C1 segment of cervical spinal cord (tissue), 14 donors: ENCODE data around the gene C20orf204.

Experiments
- DNase-seq, 14 donors: peaks; one replicate each; lab custom pipeline; 2025; lab: John Stamatoyannopoulos, UW

Gene C20orf204

GRCh38 chr20:64071341-64072332, 35.7 kb downstream of the C20orf204 start:
- no peak for DNase-seq

- no peak for DNase-seq
These were observed 36.6 kb downstream of the C20orf204 start for GRCh38 chr20:64072498-64073063.

GRCh38 chr20:64073476-64074183, 37.6 kb downstream of the C20orf204 start:
- no peak for DNase-seq

- DNase-seq = no peak
These were observed 38.3 kb downstream of the C20orf204 start for GRCh38 chr20:64074184-64074789.

GRCh38 chr20:64074963-64075362, 39.0 kb downstream of the C20orf204 start:
- DNase-seq = no peak

- no peak for DNase-seq
These were observed 39.6 kb downstream of the C20orf204 start for GRCh38 chr20:64075556-64075955.

- DNase-seq = no peak
These were observed 40.3 kb downstream of the C20orf204 start for GRCh38 chr20:64076061-64076997.

GRCh38 chr20:64077094-64077493, 41.1 kb downstream of the C20orf204 start:
- DNase-seq = peak in 4 of 14 donors; percentile 19 to 54 (median 32)

- no peak for DNase-seq
These were observed 41.5 kb downstream of the C20orf204 start for GRCh38 chr20:64077541-64077875.

GRCh38 chr20:64077876-64078551, 42.0 kb downstream of the C20orf204 start:
- DNase-seq = peak in 2 of 14 donors; percentile 25 to 39

- DNase-seq = no peak
These were observed 42.9 kb downstream of the C20orf204 start for GRCh38 chr20:64078934-64079272.

GRCh38 chr20:64079273-64080012, 43.5 kb downstream of the C20orf204 start, which contains the start of gene RGS19:
TSS of gene RGS19 (minus strand) at chr20:64079518. CDS start at chr20:64076886, 2,632 bp downstream.
- DNase-seq = peak in 12 of 14 donors; percentile 25 to 84 (median 71)

GRCh38 chr20:64080013-64080812, 44.2 kb downstream of the C20orf204 start, which contains the start of gene OPRL1:
TSS of gene OPRL1 (plus strand) at chr20:64080082. CDS start at chr20:64092721, 12,639 bp downstream.
- DNase-seq = no peak

GRCh38 chr20:64080813-64081623, 45.0 kb downstream of the C20orf204 start:
- DNase-seq = no peak

GRCh38 chr20:64081624-64081964, 45.6 kb downstream of the C20orf204 start:
- DNase-seq = no peak

- DNase-seq = peak in 1 of 14 donors; percentile 11
These were observed 46.2 kb downstream of the C20orf204 start for GRCh38 chr20:64082126-64082731.

GRCh38 chr20:64082820-64083377, 46.9 kb downstream of the C20orf204 start:
- no peak for DNase-seq
